GM18505 (cell line): ENCODE results near the gene DDTL.
"Not testable (repeated sequence)": the region's sequence is repeated elsewhere in the genome, so short reads cannot be mapped to it uniquely, and the experiment has no call there.

Experiments used
- ATAC-seq: cut with Tn5 transposase; IDR thresholded peaks from one replicate; pipeline ENCODE4 v1.9.1; 2021; ENCODE audit not compliant: unreplicated experiment
- POLR2A ChIP-seq: IDR thresholded peaks from 4 replicates; pipeline ENCODE4 v1.6.1; 2011; ENCODE audit warnings: borderline replicate concordance; ENCODE audit not compliant: insufficient read depth, insufficient read length; ENCODE audit errors: extremely low read depth

The DDTL gene

DNA sequence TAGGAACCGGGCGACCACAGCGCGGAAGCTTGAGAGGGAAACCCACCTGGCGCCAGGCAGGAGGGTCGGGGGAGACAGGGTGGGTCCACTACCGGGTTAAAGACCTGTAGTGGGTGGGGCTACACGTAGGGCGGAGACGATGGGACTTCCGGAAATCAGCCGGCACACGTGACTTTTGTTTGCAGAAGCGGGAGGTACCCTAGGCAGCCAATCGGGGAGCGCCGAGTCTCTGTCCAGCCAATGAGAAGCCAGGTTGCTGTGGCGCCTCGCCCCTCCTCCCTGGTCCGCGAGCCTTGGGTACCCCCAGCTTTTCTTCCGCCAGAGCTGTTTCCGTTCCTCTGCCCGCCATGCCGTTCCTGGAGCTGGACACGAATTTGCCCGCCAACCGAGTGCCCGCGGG lies at the start of gene DDTL:
Gene DDTL (plus strand): TSS at position 321 of the 400 bp plus-strand sequence. CDS start 27 bp downstream, at position 348.
- ATAC-seq: peak; percentile 86

DNA sequence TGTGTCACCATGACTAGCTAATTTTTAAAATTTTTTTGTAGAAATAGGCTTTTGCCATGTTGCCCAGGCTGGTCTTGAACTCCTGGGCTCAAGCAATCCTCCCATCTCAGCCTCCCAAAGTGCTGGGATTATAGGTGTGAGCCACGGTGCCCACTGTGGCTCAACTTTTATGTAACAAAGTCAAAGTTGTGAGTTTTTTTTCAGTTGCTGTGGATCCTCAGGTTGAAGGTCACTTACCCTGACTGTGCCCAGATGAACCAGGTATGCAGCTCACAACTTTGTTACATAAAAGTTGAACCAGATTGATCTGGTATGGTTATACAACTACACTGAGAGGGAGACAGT lies 46.4 kb upstream of the DDTL start:
- ATAC-seq: not testable (repeated sequence)

DNA sequence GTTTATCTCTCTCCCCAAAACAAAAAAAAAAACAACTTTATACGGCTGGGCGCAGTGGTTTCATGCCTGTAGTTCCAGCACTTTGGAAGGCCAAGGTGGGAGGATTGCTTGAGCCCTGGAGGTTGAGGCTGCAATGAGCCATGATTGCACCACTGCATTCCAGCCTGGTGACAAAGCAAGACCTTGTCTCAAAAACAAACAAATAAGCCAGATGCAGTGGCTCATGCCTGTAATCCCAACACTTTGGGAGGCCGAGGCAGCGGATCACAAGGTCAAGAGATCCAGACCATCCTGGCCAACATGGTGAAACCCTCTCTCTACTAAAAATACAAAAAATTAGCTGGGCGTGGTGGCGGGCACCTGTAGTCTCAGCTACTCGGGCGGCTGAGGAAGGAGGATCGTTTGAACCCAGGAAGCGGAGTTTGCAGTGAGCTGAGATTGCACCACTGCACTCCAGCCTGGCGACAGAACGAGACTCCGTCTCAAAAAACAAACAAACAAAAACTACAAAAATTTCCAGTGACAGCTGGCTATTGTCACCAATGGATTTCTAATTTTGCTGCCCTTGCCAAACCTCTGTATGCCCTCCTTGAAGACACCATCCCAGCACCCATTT lies 45.0 kb upstream of the DDTL start:
- ATAC-seq: not testable (repeated sequence)

DNA sequence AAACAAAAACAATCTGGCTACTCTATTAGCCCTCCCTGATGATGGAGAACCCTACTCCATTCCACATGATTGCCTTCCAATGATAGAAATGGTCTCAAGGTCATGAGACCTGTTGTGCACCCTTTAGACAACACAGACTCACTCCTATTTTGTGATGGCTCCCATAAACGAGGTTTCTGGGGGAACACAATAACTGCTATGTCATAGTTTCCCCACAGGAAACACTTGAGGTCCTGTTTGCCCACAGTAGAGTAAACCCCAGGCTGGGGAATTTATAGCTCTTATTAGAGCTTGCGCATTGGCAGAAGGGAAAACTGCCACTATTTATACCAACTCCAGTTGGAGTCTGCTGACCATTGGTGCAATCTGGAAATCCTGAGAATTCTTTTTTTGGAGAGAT lies 43.8 kb upstream of the DDTL start:
- no peak for ATAC-seq
- no peak for TF ChIP-seq POLR2A

DNA sequence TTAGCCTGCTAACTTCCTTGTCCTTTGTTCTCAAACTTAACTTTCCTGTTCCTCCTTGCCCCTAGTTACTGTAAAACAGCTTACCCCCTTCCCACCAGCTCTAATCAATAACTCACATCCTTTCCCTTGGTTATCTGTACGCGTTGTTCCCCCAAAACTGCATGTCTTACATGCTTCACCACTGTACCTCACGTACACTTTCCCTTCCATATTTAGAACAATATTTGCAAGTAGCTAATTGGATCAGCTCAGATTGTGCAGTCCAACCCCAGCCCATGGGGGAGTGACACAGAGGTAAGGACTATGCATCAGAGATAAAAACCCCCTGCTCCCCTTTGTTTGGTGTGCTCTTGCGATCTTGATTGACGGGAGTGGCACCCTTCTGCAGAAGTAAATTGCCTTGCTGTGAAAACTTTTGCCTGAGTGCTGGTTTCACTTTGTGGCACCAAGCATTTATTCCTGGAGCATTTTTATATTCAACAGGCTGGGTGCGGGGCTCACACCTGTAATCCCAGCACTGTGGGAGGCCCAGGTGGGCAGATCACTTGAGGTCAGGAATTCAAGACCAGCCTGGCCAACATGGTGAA lies 41.6 kb upstream of the DDTL start:
- no peak for ATAC-seq
- no peak for TF ChIP-seq POLR2A

DNA sequence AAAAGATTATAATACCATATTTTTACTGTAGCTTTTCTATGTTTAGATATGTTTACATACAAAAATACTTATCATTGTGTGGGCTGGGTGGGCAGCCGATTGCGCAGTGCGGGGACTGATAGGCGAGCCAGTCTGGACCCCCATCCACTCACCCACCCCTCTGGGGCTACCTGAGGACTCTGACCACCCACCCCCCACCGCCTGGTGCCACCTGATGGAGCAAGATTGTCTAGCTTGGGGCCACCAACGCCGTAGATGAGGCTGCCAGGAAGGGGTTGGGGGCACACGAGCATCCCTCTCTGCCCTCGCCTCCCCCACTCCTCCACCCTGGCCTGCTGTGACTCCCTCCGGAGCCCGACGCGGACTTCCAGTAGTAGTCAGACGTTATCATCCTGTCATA lies 40.1 kb upstream of the DDTL start:
- no peak for ATAC-seq
- TF ChIP-seq POLR2A: no peak

DNA sequence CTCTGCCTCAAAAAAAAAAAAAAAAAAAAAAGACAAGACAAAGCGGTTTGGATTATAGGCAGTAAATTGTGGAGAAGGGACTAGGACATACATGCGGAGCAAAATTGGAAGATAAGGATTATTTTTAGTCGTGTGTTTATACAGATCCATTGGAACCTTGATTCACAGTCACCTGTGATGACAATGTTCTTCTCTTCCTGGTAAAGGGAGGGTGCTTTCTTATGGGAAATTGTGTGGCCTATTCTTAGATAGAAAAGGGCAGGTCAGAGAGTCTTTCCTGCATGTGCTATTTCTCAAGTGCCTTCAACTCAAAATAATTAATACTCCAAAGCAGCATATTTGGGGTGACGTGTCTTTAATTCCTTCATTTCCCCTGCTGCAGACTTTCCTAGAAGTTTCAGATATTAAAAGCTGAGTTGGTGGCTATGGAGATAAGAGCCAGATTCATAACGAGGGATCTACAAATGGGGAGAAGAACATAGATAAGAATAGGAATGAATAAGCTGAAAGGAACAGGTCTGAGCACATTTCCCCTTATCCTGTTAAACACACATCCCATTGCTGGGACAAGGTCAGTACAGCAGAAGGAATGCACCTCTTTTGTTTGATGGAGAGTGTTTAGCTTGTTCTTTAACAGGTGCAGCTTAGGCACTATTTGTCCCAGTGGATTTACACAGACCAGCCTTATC lies 28.2 kb upstream of the DDTL start:
- no peak for ATAC-seq
- TF ChIP-seq POLR2A: no peak

DNA sequence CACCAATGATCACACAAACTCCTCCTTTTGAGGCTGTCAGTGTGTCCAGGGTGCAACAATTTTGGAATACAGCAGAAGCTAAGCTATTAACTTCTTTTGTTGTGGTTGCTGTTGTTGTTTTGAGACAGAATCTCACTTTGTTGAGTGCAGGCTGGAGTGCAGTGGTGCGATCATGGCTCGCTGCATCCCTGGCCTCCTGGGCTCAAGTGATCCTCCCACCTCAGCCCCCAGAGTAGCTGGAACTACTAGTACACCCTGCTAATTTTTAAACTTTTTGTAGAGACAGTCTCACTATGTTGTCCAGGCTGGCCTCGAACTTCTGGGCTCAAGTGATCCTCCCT lies 27.7 kb upstream of the DDTL start:
- no peak for TF ChIP-seq POLR2A

DNA sequence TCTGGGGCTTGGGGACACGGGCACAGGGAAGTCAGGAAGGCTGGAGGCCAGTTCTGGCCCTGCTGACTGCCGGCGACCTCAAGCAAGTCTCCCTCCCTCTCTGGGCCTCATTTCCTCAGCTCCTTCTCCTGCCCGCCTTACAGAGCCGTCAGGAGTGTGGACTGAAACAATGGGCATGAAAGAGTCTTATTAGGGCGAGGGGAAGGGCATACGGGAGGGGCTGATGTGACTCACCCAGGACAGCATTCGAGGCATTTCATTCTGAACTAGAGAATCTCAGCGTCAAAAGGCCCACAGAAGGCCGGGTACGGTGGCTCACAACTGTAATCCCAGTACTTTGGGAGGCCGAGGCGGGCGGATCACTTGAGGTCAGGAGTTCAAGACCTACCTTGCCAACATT lies 26.5 kb upstream of the DDTL start:
- not testable (repeated sequence) for ATAC-seq

More for the DNA sequence above, 27.7 kb upstream of the DDTL start:
- ATAC-seq: no peak

DNA sequence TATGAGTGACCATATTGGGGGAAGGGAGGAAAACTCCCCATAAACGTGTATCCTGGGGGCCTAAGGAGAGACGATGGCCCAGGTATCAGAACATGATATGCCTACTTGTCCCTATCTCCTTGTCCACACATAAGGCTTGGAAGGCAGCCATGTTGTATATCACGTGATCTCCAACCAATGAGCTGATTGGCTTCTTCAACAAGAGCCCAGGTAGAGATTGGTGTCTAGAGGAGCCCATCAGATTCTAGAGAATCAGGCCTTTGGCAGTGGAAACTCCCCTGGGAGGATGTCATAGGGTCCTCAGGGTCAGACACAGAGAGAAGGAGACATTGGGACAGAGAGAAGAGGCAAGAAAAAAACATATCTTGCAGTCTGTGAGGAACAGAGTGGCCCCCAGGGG lies 19.3 kb upstream of the DDTL start:
- ATAC-seq: not testable (repeated sequence)

DNA sequence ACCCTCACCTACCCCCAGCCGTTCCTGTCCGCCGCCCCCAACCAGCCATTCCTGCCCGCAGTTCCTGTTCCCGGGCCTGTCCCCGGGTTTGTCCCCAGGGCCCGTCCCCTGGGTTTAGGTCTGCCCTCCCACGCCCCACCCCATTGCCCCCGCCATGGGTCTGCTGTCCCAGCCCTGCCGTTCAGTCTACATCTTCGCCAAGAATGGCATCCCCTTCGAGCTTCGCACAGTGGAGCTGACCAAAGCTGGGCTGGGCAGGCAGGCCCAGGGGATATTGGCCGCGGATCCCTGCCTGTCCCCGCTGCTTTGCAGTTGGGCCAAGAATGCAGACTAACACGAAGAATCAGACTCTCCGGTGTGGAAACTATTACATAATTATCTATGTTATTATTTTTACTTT lies 16.9 kb upstream of the DDTL start:
- not testable (repeated sequence) for ATAC-seq

DNA sequence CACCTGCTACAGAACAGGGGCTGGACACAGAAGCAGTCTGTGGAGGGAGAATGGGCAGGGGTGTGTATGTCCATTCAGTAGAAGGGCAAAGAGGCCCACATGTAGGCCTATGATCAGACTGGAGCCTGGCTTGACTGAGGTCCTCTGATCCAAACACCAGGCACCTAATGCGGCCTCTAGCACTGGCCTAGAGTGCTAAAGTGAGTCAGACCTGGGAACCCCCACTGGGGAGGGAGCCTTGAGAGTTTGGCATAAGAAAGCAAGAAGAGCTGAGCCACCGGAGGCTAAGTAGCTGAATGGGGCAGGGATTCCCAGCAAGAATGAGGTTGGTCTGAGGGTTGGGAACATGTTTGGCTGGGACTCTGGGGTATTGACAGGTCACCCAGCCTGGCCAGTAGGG lies 15.3 kb upstream of the DDTL start:
- ATAC-seq: not testable (repeated sequence)

DNA sequence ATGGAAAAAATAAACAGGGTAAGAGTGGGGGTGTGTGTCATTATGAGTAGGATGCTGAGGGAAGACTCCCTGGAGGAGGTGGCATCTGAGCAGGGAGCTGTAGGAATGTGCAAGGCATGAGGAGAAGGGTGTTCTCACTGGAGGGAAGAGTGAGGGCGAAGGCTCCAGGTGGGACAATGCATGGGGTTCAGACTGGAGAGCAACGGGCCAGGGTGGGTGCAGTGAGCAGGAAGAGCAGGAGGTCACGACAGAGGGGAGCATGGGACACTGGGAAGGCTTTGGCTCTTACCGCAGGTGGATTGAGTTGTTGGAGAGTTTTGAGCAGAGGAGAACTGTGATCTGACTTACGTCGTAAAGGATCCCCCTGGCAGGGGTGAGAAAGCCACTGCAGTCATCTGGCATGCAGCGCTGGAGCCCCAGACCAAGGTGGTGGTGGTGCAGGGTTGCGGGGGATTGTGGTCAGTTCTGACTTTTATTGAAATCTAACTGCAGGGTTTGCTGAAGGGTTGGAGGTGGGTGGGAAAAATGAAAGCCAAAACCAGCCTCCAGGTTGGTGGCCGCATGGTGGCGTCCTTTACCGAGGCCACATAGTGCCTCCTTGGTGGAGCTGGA lies 13.8 kb upstream of the DDTL start:
- ATAC-seq: not testable (repeated sequence)

DNA sequence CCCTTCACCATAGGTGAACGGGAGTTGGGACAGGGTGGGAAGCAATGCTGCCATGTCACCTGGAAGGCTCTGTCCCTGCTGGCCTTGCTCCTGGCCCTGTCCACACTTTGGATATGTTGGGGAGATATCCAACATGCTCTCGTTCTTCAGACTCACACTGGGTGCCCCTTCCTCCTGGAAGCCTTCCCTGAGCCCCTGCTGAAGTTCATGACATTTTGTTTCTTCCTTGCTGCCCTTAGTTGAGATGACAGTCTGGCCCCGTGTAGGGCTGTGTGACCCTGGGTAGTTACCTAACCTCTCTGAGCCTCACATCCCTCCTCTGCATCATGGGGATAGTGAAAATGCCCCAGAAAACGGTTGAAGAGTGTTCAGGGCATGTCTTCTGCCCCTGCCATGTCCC lies 13.2 kb upstream of the DDTL start:
- not testable (repeated sequence) for ATAC-seq

DNA sequence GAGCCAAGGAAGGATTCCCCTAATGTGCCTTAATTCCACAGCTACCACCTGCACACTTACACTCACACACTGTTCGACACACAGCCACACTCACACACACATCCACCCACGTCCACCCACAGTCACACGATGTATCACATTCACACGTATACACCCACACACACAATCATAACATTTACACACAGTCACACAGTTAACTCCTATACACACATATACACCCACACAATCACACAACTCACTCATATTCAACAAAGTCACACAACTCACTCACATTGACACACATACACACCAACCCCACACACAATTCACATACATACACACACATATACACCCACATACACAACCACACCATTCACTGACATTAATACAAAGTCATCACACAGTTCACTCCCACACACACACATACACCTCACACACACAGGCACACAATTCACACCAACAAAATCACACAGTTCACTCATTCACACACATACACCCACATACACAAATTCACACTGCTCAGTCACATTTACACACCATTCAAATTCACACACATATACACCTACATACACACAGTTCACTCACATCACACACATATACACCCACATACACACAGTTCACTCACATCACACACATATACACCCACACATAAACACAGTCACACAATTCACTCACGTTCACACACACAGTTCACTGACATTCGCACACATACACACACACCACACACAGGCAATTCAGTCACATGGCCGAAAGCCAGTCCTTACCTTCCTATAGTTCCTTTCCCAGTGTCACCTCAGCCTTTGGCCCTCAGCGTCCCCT lies 12.3 kb upstream of the DDTL start:
- not testable (repeated sequence) for ATAC-seq

DNA sequence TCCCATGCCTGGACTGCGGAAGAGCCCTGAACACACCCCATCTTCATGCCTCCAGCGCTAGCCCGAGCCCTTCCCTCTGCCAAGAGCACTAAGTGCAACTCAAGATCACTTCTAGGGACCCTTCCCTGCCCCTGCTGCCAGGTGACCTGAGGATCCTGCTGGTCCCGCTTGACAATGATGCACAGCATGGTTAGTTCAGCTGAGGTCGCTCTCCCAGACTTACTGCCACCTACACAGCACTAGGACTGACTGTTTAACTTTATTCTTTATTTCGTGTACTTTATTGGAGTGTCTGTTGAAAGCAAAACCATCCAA lies 11.7 kb upstream of the DDTL start:
- ATAC-seq: not testable (repeated sequence)

DNA sequence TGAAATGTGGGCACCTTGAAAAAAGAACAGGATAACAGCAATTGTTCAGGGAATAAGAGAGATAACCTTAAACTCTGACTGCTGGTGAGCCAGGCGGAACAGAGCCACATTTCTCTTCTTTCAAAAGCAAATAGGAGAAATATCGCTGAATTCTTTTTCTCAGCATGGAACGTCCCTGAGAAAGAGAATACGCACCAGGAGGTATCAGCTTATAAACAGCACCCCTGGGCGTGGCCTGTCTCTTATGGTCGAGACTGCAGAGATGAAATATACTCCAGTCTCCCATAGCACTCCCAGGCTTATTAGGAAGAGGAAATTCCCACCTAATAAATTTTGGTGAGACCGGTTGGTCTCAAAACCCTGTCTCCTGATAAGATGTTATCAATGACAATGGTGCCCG lies 10.8 kb upstream of the DDTL start:
- ATAC-seq: not testable (repeated sequence)

DNA sequence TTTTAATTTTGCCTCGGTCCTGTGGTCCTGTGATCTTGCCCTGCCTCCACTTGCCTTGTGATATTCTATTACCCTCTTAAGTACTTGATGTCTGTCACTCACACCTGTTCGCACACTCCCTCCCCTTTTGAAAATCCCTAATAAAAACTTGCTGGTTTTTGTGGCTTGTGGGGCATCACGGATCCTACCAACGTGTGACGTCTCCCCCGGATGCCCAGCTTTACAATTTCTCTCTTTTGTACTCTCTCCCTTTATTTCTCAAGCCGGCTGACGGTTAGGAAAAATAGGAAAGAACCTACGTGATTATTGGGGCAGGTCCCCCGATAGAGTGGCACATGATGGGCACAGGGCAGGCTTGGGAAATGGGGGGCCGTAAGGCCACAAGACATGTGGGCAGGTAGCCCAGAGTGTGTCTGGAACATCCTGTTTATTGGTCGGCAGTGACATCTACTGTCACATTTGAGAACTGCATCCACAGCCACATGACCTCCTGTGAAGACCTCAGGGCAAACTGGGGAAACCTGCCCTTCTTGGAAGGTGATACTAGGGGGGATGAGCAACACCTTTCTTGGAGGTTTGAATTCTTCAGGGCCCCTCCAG lies 10.3 kb upstream of the DDTL start:
- ATAC-seq: not testable (repeated sequence)

DNA sequence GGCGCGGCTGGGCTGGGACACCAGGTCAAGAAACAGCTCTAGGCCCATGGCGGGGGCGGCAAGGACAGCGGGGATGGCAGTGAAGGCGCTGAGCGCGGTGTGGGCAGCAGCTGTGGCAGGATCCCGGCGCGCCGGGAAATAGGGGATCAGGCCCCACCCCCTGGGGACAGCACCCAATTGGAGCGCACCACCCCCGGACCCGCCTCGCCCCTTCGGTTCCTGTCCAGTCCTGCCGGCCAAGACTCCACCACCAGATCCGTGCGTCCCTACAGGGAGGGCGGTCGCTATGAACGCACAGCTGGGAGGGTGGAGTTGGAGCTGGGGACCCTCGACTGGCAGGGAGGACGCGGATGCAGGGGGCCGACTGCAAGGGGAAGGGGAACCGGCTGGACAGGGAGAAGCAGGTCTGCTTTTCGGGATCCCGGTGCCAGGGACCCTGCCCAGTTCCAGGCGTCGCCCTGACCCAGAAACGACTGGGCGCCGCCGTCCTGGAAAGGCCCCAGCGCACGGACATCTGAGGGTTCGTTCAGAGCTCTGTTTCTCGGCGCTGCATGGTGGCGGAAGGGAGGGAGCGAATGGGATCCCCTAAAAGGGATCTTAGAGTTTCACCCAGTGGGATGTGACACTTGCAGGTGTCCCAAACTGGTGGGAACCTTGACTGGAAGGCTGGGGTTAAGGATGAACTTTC lies 5.5 kb upstream of the DDTL start, which contains the start of gene GSTT2B:
Gene GSTT2B (minus strand): TSS at position 112 of the 688 bp plus-strand sequence. CDS start 64 bp downstream, at position 48.
- ATAC-seq: not testable (repeated sequence)
